HepG2 (cell line): ENCODE measurements around the gene MAN2B2. TPM values are rescaled to one million over a fixed set of nuclear protein-coding genes. Genes with fewer than 3 reads are reported as not detected.

Source experiments
- CREM ChIP-seq, 2 experiments: sonication (generic) in 1 of 2; formaldehyde crosslinking in 1 of 2; IDR thresholded peaks; 2 replicates each; pipeline versions ENCODE4 v1.4.0 to v1.6.1; 2016 to 2020; ENCODE audit warnings: antibody characterized with exemption in 1 of 2, mild to moderate bottlenecking in 1 of 2, missing genetic modification reagents in 1 of 2
- ELF3 ChIP-seq: IDR thresholded peaks from 2 replicates; pipeline ENCODE4 v1.6.1; 2016; ENCODE audit warnings: missing genetic modification reagents, missing compliant biosample characterization
- ESRRA ChIP-seq: sonication (generic); formaldehyde crosslinking; IDR thresholded peaks from 2 replicates; pipeline ENCODE4 v1.5.1; 2020; ENCODE audit warnings: mild to moderate bottlenecking, low read depth, missing genetic modification reagents
- ETV5 ChIP-seq: IDR thresholded peaks from 2 replicates; pipeline ENCODE4 v1.6.1; 2018; ENCODE audit warnings: missing biosample characterization, missing genetic modification reagents, inconsistent platforms, borderline replicate concordance
- FOXA3 ChIP-seq: IDR thresholded peaks from 2 replicates; pipeline ENCODE4 v1.6.1; 2016; ENCODE audit warnings: missing genetic modification reagents, missing compliant biosample characterization
- MXD1 ChIP-seq: sonication (generic); formaldehyde crosslinking; IDR thresholded peaks from 2 replicates; pipeline ENCODE4 v1.4.0; 2020; ENCODE audit warnings: mild to moderate bottlenecking, missing genetic modification reagents
- NFYC ChIP-seq: IDR thresholded peaks from 2 replicates; pipeline ENCODE4 v1.6.1; 2016; ENCODE audit warnings: missing genetic modification reagents, missing compliant biosample characterization
- PATZ1 ChIP-seq: sonication (generic); formaldehyde crosslinking; IDR thresholded peaks from 2 replicates; pipeline ENCODE4 v1.4.0; 2020; ENCODE audit warnings: missing genetic modification reagents
- PAXIP1 ChIP-seq: sonication (generic); formaldehyde crosslinking; conservative IDR thresholded peaks from 2 replicates; pipeline ENCODE4 v1.4.0; 2020; ENCODE audit warnings: mild to moderate bottlenecking, missing genetic modification reagents, moderate library complexity
- RCOR2 ChIP-seq: IDR thresholded peaks from 2 replicates; pipeline ENCODE4 v1.6.1; 2016; ENCODE audit warnings: missing biosample characterization, missing genetic modification reagents
- SALL1 ChIP-seq: sonication (generic); formaldehyde crosslinking; IDR thresholded peaks from 2 replicates; pipeline ENCODE4 v1.8.0; 2022; ENCODE audit warnings: mild to moderate bottlenecking, missing genetic modification reagents
- SP4 ChIP-seq: sonication (generic); formaldehyde crosslinking; IDR thresholded peaks from 2 replicates; pipeline ENCODE4 v1.8.1; 2023; ENCODE audit warnings: mild to moderate bottlenecking, missing genetic modification reagents
- THAP11 ChIP-seq: IDR thresholded peaks from 2 replicates; pipeline ENCODE4 v1.6.1; 2016; ENCODE audit warnings: missing biosample characterization, missing genetic modification reagents
- TP53 ChIP-seq: sonication (generic); formaldehyde crosslinking; conservative IDR thresholded peaks from 2 replicates; pipeline ENCODE4 v1.4.0; 2020; ENCODE audit warnings: missing genetic modification reagents
- TRIM24 ChIP-seq: sonication (generic); formaldehyde crosslinking; IDR thresholded peaks from 2 replicates; pipeline ENCODE4 v1.8.0; 2022; ENCODE audit warnings: mild to moderate bottlenecking, missing genetic modification reagents
- ZNF12 ChIP-seq: sonication (generic); formaldehyde crosslinking; IDR thresholded peaks from 2 replicates; pipeline ENCODE4 v1.5.0; 2020; ENCODE audit warnings: missing genetic modification reagents
- ZNF232 ChIP-seq: sonication (generic); formaldehyde crosslinking; IDR thresholded peaks from 2 replicates; pipeline ENCODE4 v1.4.0; 2020; ENCODE audit warnings: missing genetic modification reagents, borderline replicate concordance
- ZNF746 ChIP-seq: sonication (generic); formaldehyde crosslinking; IDR thresholded peaks from 2 replicates; pipeline ENCODE4 v1.8.0; 2022; ENCODE audit warnings: mild to moderate bottlenecking, missing genetic modification reagents
- ZSCAN29 ChIP-seq: sonication (generic); formaldehyde crosslinking; conservative IDR thresholded peaks from 2 replicates; pipeline ENCODE4 v1.4.0; 2020; ENCODE audit warnings: mild to moderate bottlenecking, missing genetic modification reagents
- ZZZ3 ChIP-seq: sonication (generic); formaldehyde crosslinking; IDR thresholded peaks from 2 replicates; pipeline ENCODE4 v1.4.0; 2020; ENCODE audit warnings: missing genetic modification reagents, mild to moderate bottlenecking, borderline replicate concordance
- polyA plus RNA-seq, 8 experiments: library from polyadenylated mRNA; depleted of rRNA in 3 of 8; stranded (reverse) in 7 of 8; unstranded in 1 of 8; fragments of >200 nt; fragmentation: Illumina TruSeq in 4 of 8; extraction: Trizol in 4 of 8; gene quantifications; 2 replicates each; pipeline versions ENCODE4 v1.2.1 to v1.2.3, GENCODE V29; 2011 to 2016; ENCODE audit warnings: low read depth in 4 of 8, missing spikeins in 1 of 8, mixed read lengths in 1 of 8; ENCODE audit not compliant: insufficient read depth in 1 of 8
- total RNA-seq, 5 experiments: library from RNA; depleted of rRNA; stranded (reverse); fragments of >200 nt; fragmentation: Illumina TruSeq; extraction: Trizol; gene quantifications; 2 replicates each; pipeline ENCODE4 v1.2.3, GENCODE V29; 2016; ENCODE audit warnings: low read depth in 1 of 5
- TF ChIP-seq, protein P1 (sequence below): sonication (generic); formaldehyde crosslinking; IDR thresholded peaks from 2 replicates; pipeline ENCODE4 v1.5.1; 2020; ENCODE audit warnings: missing genetic modification reagents, mild to moderate bottlenecking, borderline replicate concordance

Gene MAN2B2
- total and polyA plus RNA-seq, 2 of the 13 experiments (the other 11 are each of a cell fraction or from before 2014, with no cell fraction given): 4.8 to 5.4 TPM

DNA sequence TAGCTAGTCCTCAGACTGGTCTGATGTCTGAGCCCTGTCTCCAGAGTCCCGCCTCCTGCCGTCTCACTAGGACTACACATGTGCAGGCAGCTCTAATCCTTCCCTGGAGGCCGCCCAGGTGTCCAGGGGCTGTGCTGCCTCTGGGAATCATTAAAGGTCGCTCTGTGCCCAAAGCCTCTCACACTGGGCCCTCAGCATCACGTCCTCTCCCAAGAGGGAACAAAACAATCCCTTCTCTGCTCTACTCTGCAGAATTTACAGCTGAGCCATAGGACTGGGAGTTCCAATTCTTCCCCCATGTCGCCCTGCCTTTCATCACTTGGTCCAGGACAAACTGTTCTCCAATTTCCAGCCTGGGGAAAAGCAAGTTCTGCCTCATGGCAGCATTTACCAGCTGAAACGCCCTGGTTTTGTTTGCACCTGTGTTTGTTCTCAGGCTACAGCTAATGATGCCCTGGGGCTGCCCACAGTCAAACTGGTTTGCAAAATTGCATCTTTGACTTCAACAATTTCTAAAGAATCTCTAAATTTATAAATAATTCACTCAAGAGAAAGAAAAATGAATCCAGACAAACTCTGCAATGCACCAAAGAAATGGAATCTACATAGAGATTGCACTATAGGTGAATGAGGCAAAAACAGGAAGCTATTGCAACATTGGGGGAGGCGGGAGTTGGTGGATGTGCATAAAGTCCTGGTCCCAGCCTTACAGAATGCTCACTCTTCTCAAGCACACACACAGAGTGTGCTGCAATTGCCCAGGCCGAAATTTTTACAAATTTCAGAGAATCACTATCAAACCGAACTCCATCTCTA lies 58.3 kb downstream of the MAN2B2 start (continued):
- TF ChIP-seq FOXA3 (CRISPR knock-in tag) (peak; percentile 60), NFYC (CRISPR knock-in tag) (no peak), PAXIP1 (CRISPR knock-in tag) (peak; percentile 39; the same call in 1 of the 2 replicates), ZNF12 (0 out of 2 replicates have a peak, but pooled peaks have one; percentile 34), SALL1 (CRISPR knock-in tag) (peak; percentile 31), MXD1 (0 out of 2 replicates have a peak, but pooled peaks have one; percentile 52), ELF3 (CRISPR knock-in tag) (0 out of 2 replicates have a peak, but pooled peaks have one; percentile 62), ETV5 (CRISPR knock-in tag) (peak; percentile 96), THAP11 (CRISPR knock-in tag) (peak; percentile 67), ZNF232 (CRISPR knock-in tag) (no peak), TP53 (CRISPR knock-in tag) (no peak), PATZ1 (CRISPR knock-in tag) (peak; percentile 66; the same call in 1 of the 2 replicates), CREM (IDR thresholded peaks at IDR 0.05) (no peak), CREM (CRISPR knock-in tag; IDR thresholded peaks at IDR 0.05) (no peak), ZNF746 (no peak), TRIM24 (peak; percentile 64; the same call in 1 of the 2 replicates), ESRRA (no peak), ZSCAN29 (CRISPR knock-in tag) (no peak), SP4 (CRISPR knock-in tag) (no peak), ZZZ3 (CRISPR knock-in tag) (no peak), RCOR2 (peak; percentile 6; the same call in 1 of the 2 replicates)
- TF ChIP-seq, protein P1, sequence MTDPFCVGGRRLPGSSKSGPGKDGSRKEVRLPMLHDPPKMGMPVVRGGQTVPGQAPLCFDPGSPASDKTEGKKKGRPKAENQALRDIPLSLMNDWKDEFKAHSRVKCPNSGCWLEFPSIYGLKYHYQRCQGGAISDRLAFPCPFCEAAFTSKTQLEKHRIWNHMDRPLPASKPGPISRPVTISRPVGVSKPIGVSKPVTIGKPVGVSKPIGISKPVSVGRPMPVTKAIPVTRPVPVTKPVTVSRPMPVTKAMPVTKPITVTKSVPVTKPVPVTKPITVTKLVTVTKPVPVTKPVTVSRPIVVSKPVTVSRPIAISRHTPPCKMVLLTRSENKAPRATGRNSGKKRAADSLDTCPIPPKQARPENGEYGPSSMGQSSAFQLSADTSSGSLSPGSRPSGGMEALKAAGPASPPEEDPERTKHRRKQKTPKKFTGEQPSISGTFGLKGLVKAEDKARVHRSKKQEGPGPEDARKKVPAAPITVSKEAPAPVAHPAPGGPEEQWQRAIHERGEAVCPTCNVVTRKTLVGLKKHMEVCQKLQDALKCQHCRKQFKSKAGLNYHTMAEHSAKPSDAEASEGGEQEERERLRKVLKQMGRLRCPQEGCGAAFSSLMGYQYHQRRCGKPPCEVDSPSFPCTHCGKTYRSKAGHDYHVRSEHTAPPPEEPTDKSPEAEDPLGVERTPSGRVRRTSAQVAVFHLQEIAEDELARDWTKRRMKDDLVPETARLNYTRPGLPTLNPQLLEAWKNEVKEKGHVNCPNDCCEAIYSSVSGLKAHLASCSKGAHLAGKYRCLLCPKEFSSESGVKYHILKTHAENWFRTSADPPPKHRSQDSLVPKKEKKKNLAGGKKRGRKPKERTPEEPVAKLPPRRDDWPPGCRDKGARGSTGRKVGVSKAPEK (CRISPR knock-in tag): no peak
